H1 (cell line): ENCODE results near the gene NDUFB10.

Source experiments
- CEBPB ChIP-seq: IDR thresholded peaks from 2 replicates; pipeline ENCODE4 v1.6.1; 2012; ENCODE audit warnings: low read depth, low read length
- CTCF ChIP-seq, 3 experiments: IDR thresholded peaks; 1 replicate in 2 of 3; 2 replicates in 1 of 3; pipeline versions ENCODE4 v1.5.1 to v1.6.1; 2011; ENCODE audit warnings: low read length in 3 of 3, mild to moderate bottlenecking in 3 of 3, inconsistent platforms in 2 of 3, low read depth in 1 of 3, moderate library complexity in 1 of 3; ENCODE audit not compliant: insufficient read depth in 1 of 3; ENCODE audit errors: control extremely low read depth in 1 of 3
- TAF1 ChIP-seq: IDR thresholded peaks from 2 replicates; pipeline ENCODE4 v1.6.1; 2011; ENCODE audit warnings: mild to moderate bottlenecking, low read depth, low read length
- TF ChIP-seq, protein P1 (sequence below): IDR thresholded peaks from 2 replicates; pipeline ENCODE4 v1.6.1; 2011; ENCODE audit warnings: low read length, improper control_type of control experiment

GRCh38 chr16:1981398-1981836 lies 22.1 kb downstream of the NDUFB10 start, which contains the start of gene NOXO1:
- TF ChIP-seq, protein P1, sequence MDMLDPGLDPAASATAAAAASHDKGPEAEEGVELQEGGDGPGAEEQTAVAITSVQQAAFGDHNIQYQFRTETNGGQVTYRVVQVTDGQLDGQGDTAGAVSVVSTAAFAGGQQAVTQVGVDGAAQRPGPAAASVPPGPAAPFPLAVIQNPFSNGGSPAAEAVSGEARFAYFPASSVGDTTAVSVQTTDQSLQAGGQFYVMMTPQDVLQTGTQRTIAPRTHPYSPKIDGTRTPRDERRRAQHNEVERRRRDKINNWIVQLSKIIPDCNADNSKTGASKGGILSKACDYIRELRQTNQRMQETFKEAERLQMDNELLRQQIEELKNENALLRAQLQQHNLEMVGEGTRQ: no peak
- TF ChIP-seq CEBPB (no peak), CTCF (IDR thresholded peaks at IDR 0.05; ENCODE audit: control extremely low read depth in 1 of 3, insufficient read depth in 1 of 3, low read depth in 1 of 3, low read length in 3 of 3) (no peak), TAF1 (no peak)
